Right renal pelvis (tissue), 4 donors: ENCODE data around the gene RSBN1L. TPM values are rescaled to one million over a fixed set of nuclear protein-coding genes. Genes with fewer than 3 reads are reported as not detected.

Experiments
- DNase-seq, 4 donors: peaks; one replicate each; pipeline ENCODE4 v3.0.0-alpha.2; 2013; ENCODE audit warnings: low read depth in 4 of 4, low spot score in 3 of 4, missing footprints in 1 of 4
- polyA plus RNA-seq, 4 donors: library from polyadenylated mRNA; unstranded; fragments of 120-200 nt; gene quantifications; one replicate each; pipeline ENCODE4 v1.2.1, GENCODE V29; 2013; ENCODE audit not compliant: insufficient read length in 4 of 4

Gene RSBN1L
- polyA plus RNA-seq, 4 donors: 28.4 to 37.0 (median 32.2) TPM

- peak; percentile 18 to 44 (median 34) for DNase-seq
Observed at GRCh38 chr7:77799078-77799964, 103.1 kb downstream of the RSBN1L start.

- DNase-seq: no peak
Observed at GRCh38 chr7:77800158-77800557, 103.9 kb downstream of the RSBN1L start.

- no peak for DNase-seq
Observed at GRCh38 chr7:77800730-77801129, 104.5 kb downstream of the RSBN1L start.

- DNase-seq: no peak
Observed at GRCh38 chr7:77802557-77803405, 106.5 kb downstream of the RSBN1L start.

- no peak for DNase-seq
Observed at GRCh38 chr7:77806425-77806824, 110.2 kb downstream of the RSBN1L start.

- DNase-seq: no peak
Observed at GRCh38 chr7:77808517-77808916, 112.3 kb downstream of the RSBN1L start.

GRCh38 chr7:77811516-77812289, 115.4 kb downstream of the RSBN1L start:
- no peak for DNase-seq

- DNase-seq: no peak
Observed at GRCh38 chr7:77812290-77812685, 116.0 kb downstream of the RSBN1L start.

- DNase-seq: no peak
Observed at GRCh38 chr7:77813180-77813579, 116.9 kb downstream of the RSBN1L start.

GRCh38 chr7:77819021-77819420, 122.8 kb downstream of the RSBN1L start:
- no peak for DNase-seq

- no peak for DNase-seq
Observed at GRCh38 chr7:77820967-77821366, 124.7 kb downstream of the RSBN1L start.

- DNase-seq: no peak
Observed at GRCh38 chr7:77822269-77822668, 126.0 kb downstream of the RSBN1L start.

GRCh38 chr7:77823787-77824186, 127.5 kb downstream of the RSBN1L start:
- DNase-seq: no peak

- no peak for DNase-seq
Observed at GRCh38 chr7:77824636-77825035, 128.4 kb downstream of the RSBN1L start.

GRCh38 chr7:77825131-77825530, 128.9 kb downstream of the RSBN1L start:
- DNase-seq: no peak

- no peak for DNase-seq
Observed at GRCh38 chr7:77826300-77826699, 130.0 kb downstream of the RSBN1L start.

GRCh38 chr7:77827999-77828398, 131.7 kb downstream of the RSBN1L start:
- DNase-seq: no peak

- DNase-seq: no peak
Observed at GRCh38 chr7:77830649-77831355, 134.5 kb downstream of the RSBN1L start.

GRCh38 chr7:77831481-77831880, 135.2 kb downstream of the RSBN1L start:
- no peak for DNase-seq

GRCh38 chr7:77831953-77832352, 135.7 kb downstream of the RSBN1L start:
- DNase-seq: no peak
